CD14-positive monocyte (primary cell): Measurements from ENCODE around the gene KRT85. TPM values are rescaled to one million over a fixed set of nuclear protein-coding genes. Genes with fewer than 3 reads are reported as not detected.

ENCODE experiments used
- DNase-seq, 3 donors: peaks; one replicate each; pipeline ENCODE4 v3.0.0-alpha.2; 2011 to 2022
- H2AFZ ChIP-seq: 2 replicates; pipeline ENCODE4 v1.6.0; 2012; ENCODE audit warnings: mild to moderate bottlenecking, low read depth, low read length, inconsistent platforms; ENCODE audit not compliant: insufficient read depth, poor library complexity, severe bottlenecking
- H3K27ac ChIP-seq, 2 donors: 1 replicate in 1 of 2; 2 replicates in 1 of 2; pipeline ENCODE4 v1.5.1; 2012 to 2013; ENCODE audit warnings: low read length in 2 of 2, control low read depth in 1 of 2, inconsistent platforms in 1 of 2, low read depth in 1 of 2, mild to moderate bottlenecking in 1 of 2
- H3K27me3 ChIP-seq, 2 donors: one replicate each; pipeline versions ENCODE4 v1.6.0 to v1.6.1; 2011 to 2013; ENCODE audit warnings: low read length in 2 of 2; ENCODE audit not compliant: control insufficient read depth in 2 of 2, insufficient read depth in 2 of 2
- H3K36me3 ChIP-seq, 2 donors: replicated peaks in 1 of 2; 1 replicate in 1 of 2; 2 replicates in 1 of 2; pipeline versions ENCODE4 v1.5.1 to v1.6.1; 2012 to 2013; ENCODE audit warnings: low read length in 2 of 2, control low read depth in 1 of 2, inconsistent platforms in 1 of 2, mild to moderate bottlenecking in 1 of 2; ENCODE audit not compliant: insufficient read depth in 2 of 2, control insufficient read depth in 1 of 2
- H3K4me1 ChIP-seq, 2 donors: 1 replicate in 1 of 2; 2 replicates in 1 of 2; pipeline versions ENCODE4 v1.5.1 to v1.6.1; 2012 to 2013; ENCODE audit warnings: low read length in 2 of 2, control low read depth in 1 of 2, inconsistent platforms in 1 of 2, mild to moderate bottlenecking in 1 of 2, moderate library complexity in 1 of 2; ENCODE audit not compliant: insufficient read depth in 2 of 2, control insufficient read depth in 1 of 2
- H3K4me2 ChIP-seq: replicated peaks from 2 replicates; pipeline ENCODE3; 2012; ENCODE audit warnings: low read length, moderate library complexity, mild to moderate bottlenecking; ENCODE audit not compliant: poor library complexity, severe bottlenecking; ENCODE audit errors: extremely low read depth
- H3K4me3 ChIP-seq, 3 experiments: fragments of 200-600 bp in 1 of 3; sonication (generic) in 1 of 3; replicated peaks in 1 of 3; 1 replicate in 2 of 3; 2 replicates in 1 of 3; pipeline ENCODE4 v1.5.1; 2011 to 2013; ENCODE audit warnings: low read length in 3 of 3, mild to moderate bottlenecking in 3 of 3, control low read depth in 2 of 3, low read depth in 2 of 3, inconsistent platforms in 1 of 3, moderate library complexity in 1 of 3
- H3K79me2 ChIP-seq: 2 replicates; pipeline ENCODE4 v1.6.0; 2012; ENCODE audit warnings: mild to moderate bottlenecking, control low read depth, inconsistent platforms, low read length, moderate library complexity; ENCODE audit not compliant: insufficient read depth
- H3K9ac ChIP-seq: 2 replicates; pipeline ENCODE4 v1.6.0; 2017; ENCODE audit warnings: low read length, mild to moderate bottlenecking; ENCODE audit not compliant: insufficient read depth, poor library complexity, severe bottlenecking
- H3K9me3 ChIP-seq, 2 donors: replicated peaks in 1 of 2; 1 replicate in 1 of 2; 2 replicates in 1 of 2; pipeline versions ENCODE4 v1.5.1 to v1.6.1; 2012 to 2013; ENCODE audit warnings: low read length in 2 of 2, control low read depth in 1 of 2; ENCODE audit not compliant: control insufficient read depth in 1 of 2, insufficient read depth in 1 of 2
- H4K20me1 ChIP-seq: 2 replicates; pipeline ENCODE4 v1.6.0; 2012; ENCODE audit warnings: mild to moderate bottlenecking, low read length, control low read depth, moderate library complexity; ENCODE audit not compliant: insufficient read depth
- H3K27ac Mint-ChIP-seq, 7 donors: one replicate each; pipeline ENCODE4 v1.8.0; 2020; ENCODE audit warnings: mild to moderate bottlenecking in 7 of 7, mixed read lengths in 7 of 7, moderate library complexity in 6 of 7, inconsistent platforms in 2 of 7
- H3K27me3 Mint-ChIP-seq, 3 donors: one replicate each; pipeline ENCODE4 v1.8.0; 2021 to 2022; ENCODE audit warnings: low read depth in 3 of 3, mild to moderate bottlenecking in 3 of 3, mixed read lengths in 3 of 3, moderate library complexity in 3 of 3, inconsistent platforms in 1 of 3
- H3K36me3 Mint-ChIP-seq, 2 donors: one replicate each; pipeline ENCODE4 v1.8.0; 2020; ENCODE audit warnings: mixed read lengths in 2 of 2, inconsistent platforms in 1 of 2, mild to moderate bottlenecking in 1 of 2
- H3K4me1 Mint-ChIP-seq: one replicate; pipeline ENCODE4 v1.8.0; 2020; ENCODE audit warnings: mild to moderate bottlenecking, mixed read lengths
- H3K4me3 Mint-ChIP-seq, 2 donors: one replicate each; pipeline ENCODE4 v1.8.0; 2020; ENCODE audit warnings: mild to moderate bottlenecking in 2 of 2, mixed read lengths in 2 of 2, moderate library complexity in 1 of 2
- H3K9me3 Mint-ChIP-seq, 7 donors: one replicate each; pipeline ENCODE4 v1.8.0; 2020 to 2022; ENCODE audit warnings: mixed read lengths in 7 of 7, mild to moderate bottlenecking in 6 of 7, moderate library complexity in 6 of 7, inconsistent platforms in 2 of 7
- WGBS: methylation state at CpG from one replicate; pipeline ENCODE4 v1.1.5; 2013; ENCODE audit warnings: missing lambda C conversion rate; ENCODE audit not compliant: insufficient coverage; 5-methylcytosine and 5-hydroxymethylcytosine counted together
- intact Hi-C, 2 donors: fragments of 100-400 bp; cut with micrococcal nuclease; formaldehyde crosslinking; loops; one replicate each; pipeline versions ENCODE4 v1.15.0 to v1.15.1; 2023
- polyA plus RNA-seq, 3 donors: library from polyadenylated mRNA; depleted of rRNA in 1 of 3; unstranded in 2 of 3; stranded (reverse) in 1 of 3; fragments of 300-500 nt in 2 of 3; fragments of >200 nt in 1 of 3; fragmentation: Illumina TruSeq in 2 of 3; gene quantifications; 1 replicate in 2 of 3; 2 replicates in 1 of 3; pipeline ENCODE4 v1.2.3, GENCODE V29; 2012 to 2021
- TF ChIP-seq, protein P1 (sequence below): fragments of 200-600 bp; IDR thresholded peaks from one replicate; pipeline ENCODE4 v1.8.0; 2022; ENCODE audit warnings: antibody characterized with exemption, mild to moderate bottlenecking

The KRT85 gene
- polyA plus RNA-seq, 3 donors: not detected

DNA sequence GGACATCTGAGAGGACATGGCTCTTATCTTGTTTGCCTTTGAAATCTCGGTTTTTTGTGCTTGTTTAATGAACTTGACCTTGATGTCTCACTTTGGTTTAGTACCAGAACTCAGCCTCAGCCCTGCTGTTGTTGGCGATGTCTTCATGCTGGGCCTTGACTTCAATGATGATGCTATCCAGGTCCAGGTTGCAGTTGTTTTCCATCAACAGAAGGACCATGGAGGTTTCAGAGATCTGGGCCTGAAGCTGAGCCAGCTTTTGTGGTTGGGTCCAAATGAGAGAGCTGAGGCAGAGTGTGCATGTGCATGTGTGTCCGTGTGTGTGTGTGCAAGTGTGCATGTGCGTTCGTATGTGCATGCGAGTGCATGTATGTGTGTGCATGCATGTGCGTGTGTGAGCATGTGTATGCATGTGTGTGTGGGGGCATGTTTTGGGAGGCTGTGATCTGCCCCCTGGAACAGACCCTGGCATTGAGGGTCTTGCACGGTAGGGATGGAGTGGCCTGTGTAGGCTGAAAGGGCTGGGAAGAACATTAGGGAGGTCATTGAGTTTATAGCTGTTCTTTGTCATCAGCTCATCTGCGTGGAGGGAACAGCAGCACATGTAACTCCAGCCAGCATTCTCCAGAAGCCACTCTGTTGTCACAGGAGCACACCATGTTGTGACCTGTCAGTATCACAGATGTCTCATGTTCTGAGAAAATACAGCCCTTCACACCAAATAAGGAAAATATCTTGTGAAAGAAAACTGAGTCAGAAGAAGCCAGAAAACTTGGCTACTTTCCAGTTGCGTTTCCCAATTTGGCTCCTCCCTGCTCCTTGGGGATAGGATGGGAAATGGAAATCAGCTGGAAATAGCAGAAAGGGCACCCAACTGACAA is 48.8 kb upstream of the KRT85 start:
- TF ChIP-seq, protein P1, sequence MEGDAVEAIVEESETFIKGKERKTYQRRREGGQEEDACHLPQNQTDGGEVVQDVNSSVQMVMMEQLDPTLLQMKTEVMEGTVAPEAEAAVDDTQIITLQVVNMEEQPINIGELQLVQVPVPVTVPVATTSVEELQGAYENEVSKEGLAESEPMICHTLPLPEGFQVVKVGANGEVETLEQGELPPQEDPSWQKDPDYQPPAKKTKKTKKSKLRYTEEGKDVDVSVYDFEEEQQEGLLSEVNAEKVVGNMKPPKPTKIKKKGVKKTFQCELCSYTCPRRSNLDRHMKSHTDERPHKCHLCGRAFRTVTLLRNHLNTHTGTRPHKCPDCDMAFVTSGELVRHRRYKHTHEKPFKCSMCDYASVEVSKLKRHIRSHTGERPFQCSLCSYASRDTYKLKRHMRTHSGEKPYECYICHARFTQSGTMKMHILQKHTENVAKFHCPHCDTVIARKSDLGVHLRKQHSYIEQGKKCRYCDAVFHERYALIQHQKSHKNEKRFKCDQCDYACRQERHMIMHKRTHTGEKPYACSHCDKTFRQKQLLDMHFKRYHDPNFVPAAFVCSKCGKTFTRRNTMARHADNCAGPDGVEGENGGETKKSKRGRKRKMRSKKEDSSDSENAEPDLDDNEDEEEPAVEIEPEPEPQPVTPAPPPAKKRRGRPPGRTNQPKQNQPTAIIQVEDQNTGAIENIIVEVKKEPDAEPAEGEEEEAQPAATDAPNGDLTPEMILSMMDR: no peak
- no peak overlapping the region for H3K4me3 ChIP-seq
- H3K79me2 ChIP-seq: no peaks in the 10 kb centered on the region
- Mint-ChIP-seq H3K36me3 (no peaks in the 10 kb centered on the region), H3K9me3 (peaks cover 0 to 3% (median 0%) of the 10 kb centered on the region in 7 donors), H3K4me3 (no peak overlapping the region), H3K4me1 (peaks cover 4% of the 10 kb centered on the region), H3K27ac (no peak overlapping the region), H3K27me3 (peaks cover 4 to 13% (median 6%) of the 10 kb centered on the region in 3 donors)
- no peak overlapping the region for H3K9ac ChIP-seq
- H4K20me1 ChIP-seq: no peaks in the 10 kb centered on the region
- no peaks in the 10 kb centered on the region for H3K27me3 ChIP-seq
- no peak for DNase-seq
- no peaks in the 10 kb centered on the region for H3K4me1 ChIP-seq
- H3K36me3 ChIP-seq: no peaks in the 10 kb centered on the region
- intact Hi-C loops: no loop called here
- H3K9me3 ChIP-seq: no peaks in the 10 kb centered on the region
- H3K4me2 ChIP-seq: no peak overlapping the region
- WGBS: 85% methylated on average over 10 of the region's 10 CpGs
- no peak overlapping the region for H2AFZ ChIP-seq
- no peak overlapping the region for H3K27ac ChIP-seq

DNA sequence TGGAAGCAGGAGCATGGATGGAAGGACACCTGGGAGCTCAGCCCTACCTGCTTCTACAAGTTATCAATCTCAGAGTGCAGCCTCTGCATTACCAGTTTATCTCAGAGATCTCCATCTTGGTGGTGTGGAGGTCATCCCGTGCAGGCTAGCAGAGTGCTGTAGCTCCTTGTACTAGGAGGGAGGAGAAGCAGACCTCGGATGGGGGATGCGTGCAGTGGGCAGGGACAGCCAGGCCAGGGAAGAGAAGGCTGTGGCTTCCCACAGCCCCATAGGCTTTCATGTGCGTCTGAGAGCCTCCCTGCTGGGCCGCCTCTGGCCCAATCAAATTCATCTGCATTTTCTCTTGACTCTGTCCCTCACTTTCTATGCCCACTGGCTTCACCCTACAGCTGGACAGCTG is 47.7 kb upstream of the KRT85 start:
- Histone ChIP-seq H3K9ac (no peak overlapping the region), H4K20me1 (no peaks in the 10 kb centered on the region), H3K9me3 (no peaks in the 10 kb centered on the region), H3K36me3 (no peaks in the 10 kb centered on the region), H3K4me2 (no peak overlapping the region), H3K4me1 (no peaks in the 10 kb centered on the region), H3K79me2 (no peaks in the 10 kb centered on the region), H3K27me3 (no peaks in the 10 kb centered on the region), H3K4me3 (no peak overlapping the region), H2AFZ (no peak overlapping the region), H3K27ac (no peak overlapping the region)
- intact Hi-C loops: no loop called here
- Mint-ChIP-seq H3K27ac (peak overlapping the region in 1 of 7 donors; percentile 22), H3K27me3 (peaks cover 4 to 12% (median 6%) of the 10 kb centered on the region in 3 donors), H3K4me1 (peaks cover 4% of the 10 kb centered on the region), H3K9me3 (peaks cover 0 to 3% (median 0%) of the 10 kb centered on the region in 7 donors), H3K4me3 (no peak overlapping the region), H3K36me3 (no peaks in the 10 kb centered on the region)
- no peak for DNase-seq
- 90% methylated on average over 5 of the region's 5 CpGs for WGBS
- TF ChIP-seq, protein P1: no peak
